SK-N-MC (cell line): ENCODE results near the gene TTLL5.

Experiments used
- DNase-seq: peaks from one replicate; pipeline ENCODE4 v3.0.0-alpha.2; 2011; ENCODE audit warnings: low read depth, low spot score
- H3K27ac ChIP-seq: fragments of 200-600 bp; sonication (generic); 2 replicates; pipeline ENCODE4 v1.5.1; 2016; ENCODE audit warnings: mixed run types
- H3K36me3 ChIP-seq: fragments of 200-600 bp; sonication (generic); 2 replicates; pipeline ENCODE4 v1.6.1; 2017; ENCODE audit warnings: antibody characterized with exemption, low read length, mixed read lengths; ENCODE audit not compliant: insufficient read depth
- H3K4me3 ChIP-seq: fragments of 200-600 bp; sonication (generic); 2 replicates; pipeline ENCODE4 v1.5.1; 2016
- H3K9ac ChIP-seq: fragments of 200-600 bp; sonication (generic); 2 replicates; pipeline ENCODE4 v1.8.0; 2017; ENCODE audit warnings: mixed run types, mixed read lengths; ENCODE audit not compliant: insufficient read length
- H3K9me3 ChIP-seq: fragments of 200-600 bp; sonication (generic); 2 replicates; pipeline ENCODE4 v1.6.1; 2017; ENCODE audit warnings: low read depth, mild to moderate bottlenecking, antibody characterized with exemption, low read length, moderate library complexity, mixed read lengths
- EZH2 ChIP-seq: fragments of 200-600 bp; sonication (generic); IDR thresholded peaks from one replicate; pipeline ENCODE4 v1.6.1; 2017; ENCODE audit warnings: antibody characterized with exemption
- FOXP2 ChIP-seq: optimal IDR thresholded peaks from 2 replicates; pipeline ENCODE3; 2011; ENCODE audit warnings: mild to moderate bottlenecking, moderate library complexity; ENCODE audit not compliant: insufficient read depth; ENCODE audit errors: extremely low read length, control extremely low read depth
- POLR2AphosphoS5 ChIP-seq: IDR thresholded peaks from 2 replicates; pipeline ENCODE4 v1.6.1; 2012; ENCODE audit warnings: mild to moderate bottlenecking, low read depth, low read length, borderline replicate concordance

TTLL5 gene

DNA sequence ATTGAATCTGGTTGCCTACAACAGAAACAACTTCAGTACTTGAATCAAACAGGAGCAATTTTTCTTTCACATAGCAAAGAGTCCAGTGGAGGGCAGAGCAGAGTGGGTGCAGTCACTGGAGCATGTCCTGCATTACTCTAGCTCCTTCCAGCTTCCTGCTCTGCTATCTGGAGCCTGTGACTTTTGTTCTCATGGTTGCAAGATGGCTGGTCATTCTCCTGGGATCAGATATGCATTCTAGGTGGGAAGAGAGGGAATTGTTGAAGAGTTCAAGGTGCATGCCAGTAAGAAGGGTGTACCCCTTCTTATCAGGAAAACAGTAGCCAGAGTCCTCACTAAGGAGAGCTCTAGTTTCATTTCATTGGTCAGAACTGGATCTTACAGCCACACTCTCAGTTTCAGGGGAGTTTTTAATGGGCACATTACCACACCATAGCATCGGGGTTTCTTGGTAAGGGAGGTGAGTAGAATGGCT, 332.6 kb downstream of the TTLL5 start:
- TF ChIP-seq EZH2 (no peak), POLR2AphosphoS5 (no peak), FOXP2 (no peak)
- Histone ChIP-seq H3K36me3 (peaks cover 19% of the 10 kb centered on the region; the same call in 1 of the 2 replicates), H3K27ac (no peak overlapping the region), H3K9ac (no peak overlapping the region), H3K9me3 (no peaks in the 10 kb centered on the region), H3K4me3 (no peak overlapping the region)
- no peak for DNase-seq

DNA sequence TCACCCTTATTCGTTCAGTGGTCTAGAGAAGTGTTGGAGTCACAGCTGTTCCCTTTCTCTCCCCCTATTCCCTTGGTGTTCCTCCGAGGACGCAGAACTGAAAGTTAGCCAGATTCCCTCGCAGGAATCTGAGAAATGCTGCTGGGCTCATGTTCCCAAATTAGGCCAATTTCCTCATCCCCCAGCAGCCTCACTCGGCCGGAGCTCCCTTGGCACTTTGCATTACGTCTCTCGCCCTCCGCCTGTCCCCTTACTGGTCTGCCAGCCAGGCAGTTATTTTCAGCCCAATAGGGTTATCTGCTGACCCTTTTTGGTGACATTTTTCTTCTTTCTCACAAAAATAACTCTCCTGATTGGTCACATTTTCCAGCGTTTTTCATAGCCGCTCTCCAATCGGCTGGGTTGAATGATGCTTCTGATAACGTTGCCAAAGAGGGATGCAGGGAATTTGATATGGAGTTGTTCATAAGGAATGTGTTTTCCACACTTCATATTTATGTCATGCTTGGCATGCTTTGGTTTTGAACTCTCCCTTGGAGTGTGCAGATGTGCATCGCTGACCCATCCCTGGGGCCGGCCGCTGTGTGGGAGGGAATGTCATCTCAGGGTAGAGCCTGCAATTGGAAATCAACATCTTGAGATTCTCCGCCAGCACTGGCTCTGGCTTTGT, 334.5 kb downstream of the TTLL5 start:
- no peak for TF ChIP-seq POLR2AphosphoS5
- no peak for TF ChIP-seq EZH2
- Histone ChIP-seq H3K36me3 (peaks cover 29% of the 10 kb centered on the region; the same call in 1 of the 2 replicates), H3K4me3 (no peak overlapping the region), H3K9me3 (no peaks in the 10 kb centered on the region), H3K9ac (no peak overlapping the region), H3K27ac (no peak overlapping the region)
- DNase-seq, result no peak

DNA sequence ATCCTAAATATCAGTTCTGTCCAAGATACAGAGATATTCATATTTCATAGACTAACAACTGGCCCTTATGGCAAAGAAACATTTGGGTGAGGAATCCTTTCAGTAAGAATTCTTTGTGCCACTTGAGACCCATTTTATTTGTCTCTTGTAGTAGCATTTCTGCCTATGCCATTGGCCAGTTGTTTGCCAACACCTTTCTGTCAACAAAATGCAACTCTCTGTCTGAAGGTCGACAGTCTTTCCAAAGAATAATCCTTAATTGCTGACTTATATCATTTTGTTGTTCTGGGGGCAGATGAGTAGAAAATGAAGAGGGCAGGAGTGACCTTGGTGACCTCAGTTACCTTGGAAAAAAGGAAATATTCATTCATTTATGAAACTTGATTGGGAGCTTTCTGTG, 335.4 kb downstream of the TTLL5 start:
- Histone ChIP-seq H3K9me3 (no peaks in the 10 kb centered on the region), H3K4me3 (no peak overlapping the region), H3K9ac (no peak overlapping the region), H3K36me3 (peaks cover 39% of the 10 kb centered on the region; the same call in 1 of the 2 replicates), H3K27ac (no peak overlapping the region)
- TF ChIP-seq EZH2, result no peak
- TF ChIP-seq POLR2AphosphoS5, result no peak
- TF ChIP-seq FOXP2, result no peak
- no peak for DNase-seq

DNA sequence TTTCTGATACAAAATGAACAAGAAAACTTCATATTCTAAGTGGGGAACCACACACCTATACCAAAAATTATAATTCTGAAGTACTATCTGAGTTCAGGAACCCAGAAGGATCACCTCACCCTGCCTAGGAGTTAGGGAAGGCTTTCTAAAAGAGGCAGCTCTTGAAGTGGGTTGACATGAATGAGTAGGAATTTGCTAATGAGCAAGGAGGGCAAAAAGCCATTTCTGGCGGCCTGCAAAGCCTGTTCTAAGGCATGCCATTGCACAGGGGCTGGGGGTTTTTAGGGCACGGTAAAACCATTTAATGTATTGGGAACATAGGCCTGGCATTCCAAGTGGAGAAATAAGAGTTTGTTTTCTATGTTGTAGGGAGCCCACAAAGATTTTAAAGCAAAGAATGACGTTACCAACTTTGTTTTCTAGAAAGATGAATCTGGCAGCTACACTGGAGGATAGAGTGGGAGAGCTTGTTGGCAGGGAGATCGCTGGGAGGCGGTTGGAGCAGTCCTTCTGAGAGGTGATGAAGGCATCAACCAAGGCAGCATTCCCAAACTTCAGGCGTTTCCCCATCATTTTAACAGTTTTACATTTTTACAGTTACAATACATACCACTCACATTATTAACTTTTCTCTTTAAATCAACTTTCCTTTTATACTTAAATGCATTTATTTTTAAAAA, 338.6 kb downstream of the TTLL5 start:
- DNase-seq, result no peak
- Histone ChIP-seq H3K27ac (no peak overlapping the region), H3K9ac (no peak overlapping the region), H3K4me3 (no peak overlapping the region), H3K9me3 (no peaks in the 10 kb centered on the region), H3K36me3 (peaks cover 61% of the 10 kb centered on the region)
- TF ChIP-seq FOXP2, result no peak
- no peak for TF ChIP-seq POLR2AphosphoS5
- TF ChIP-seq EZH2, result no peak

DNA sequence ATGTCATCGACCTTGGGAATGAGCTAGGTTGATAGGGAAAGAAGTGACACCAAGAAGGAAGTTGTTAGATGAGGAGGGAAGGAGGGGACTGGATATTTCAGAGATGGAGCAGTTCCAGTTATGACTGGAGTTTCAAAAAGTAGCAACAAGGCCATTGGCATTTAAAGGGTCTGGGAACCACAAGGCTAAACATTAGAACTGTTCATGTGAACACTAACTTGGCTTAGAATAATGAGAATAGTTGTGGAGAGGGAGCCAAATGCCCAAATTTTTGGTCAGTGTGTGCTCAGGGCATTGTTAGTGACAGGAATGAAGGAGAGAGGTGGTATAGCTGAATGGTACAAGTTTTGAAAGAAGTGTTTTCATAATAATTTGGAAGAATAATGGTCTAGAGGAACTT, 341.3 kb downstream of the TTLL5 start:
- Histone ChIP-seq H3K9ac (no peak overlapping the region), H3K4me3 (no peak overlapping the region), H3K27ac (no peak overlapping the region), H3K9me3 (peaks cover 8% of the 10 kb centered on the region), H3K36me3 (peaks cover 66% of the 10 kb centered on the region)
- TF ChIP-seq POLR2AphosphoS5, result no peak
- no peak for TF ChIP-seq FOXP2
- TF ChIP-seq EZH2, result no peak
- DNase-seq, result no peak
